Measurements from ENCODE around the gene TPSB2.

Gene TPSB2

DNA sequence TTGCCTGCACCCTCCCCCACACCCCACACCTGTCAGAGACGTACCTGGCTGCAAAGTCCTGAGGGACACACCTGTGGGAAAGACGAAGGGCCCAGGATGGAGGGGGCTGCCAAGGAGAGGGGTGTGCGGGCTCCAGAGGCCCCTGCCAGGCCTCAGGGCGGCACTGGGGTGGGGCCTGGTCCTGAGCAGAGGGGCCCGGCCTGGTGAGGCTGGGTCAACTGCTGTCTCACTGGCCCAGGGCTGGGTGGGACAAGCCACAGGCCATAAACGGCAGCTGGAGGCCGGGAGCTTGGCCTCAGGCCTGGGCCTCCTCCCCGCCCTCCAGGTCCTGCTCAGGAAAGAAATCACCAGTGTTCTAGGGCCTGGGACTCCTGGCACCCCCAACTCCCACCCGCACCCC lies 5.4 kb downstream of the TPSB2 start:
- Histone ChIP-seq H3K27me3 (replicated peaks in 2 of 5; ENCODE audit: control insufficient read depth in 4 of 5, insufficient read depth in 5 of 5, low read length in 4 of 5) (no peaks in the 10 kb centered on the region), H3K27ac (ENCODE audit: insufficient read depth in 1 of 2, low read depth in 1 of 2, low read length in 2 of 2, poor library complexity in 1 of 2, severe bottlenecking in 2 of 2) (no peak overlapping the region), H3K4me3 (ENCODE audit: control insufficient read depth in 1 of 7, extremely low read depth in 1 of 7, insufficient read depth in 4 of 7, low read depth in 2 of 7, low read length in 6 of 7) (no peak overlapping the region), H3K4me1 (ENCODE audit: control extremely low read depth in 1 of 4, control insufficient read depth in 4 of 4, insufficient read depth in 4 of 4, low read length in 3 of 4) (no peaks in the 10 kb centered on the region), H3K36me3 (ENCODE audit: control insufficient read depth in 4 of 4, insufficient read depth in 4 of 4, low read length in 3 of 4) (no peaks in the 10 kb centered on the region), H3K9me3 (ENCODE audit: control extremely low read depth in 1 of 5, control insufficient read depth in 4 of 5, insufficient read depth in 2 of 5, low read depth in 1 of 5, low read length in 4 of 5) (no peaks in the 10 kb centered on the region)
- POLR2A ChIA-PET, result no interaction called here
- WGBS (ENCODE audit: insufficient coverage), result 100% methylated on average over 6 of the region's 9 CpGs
- CTCF ChIA-PET, result no interaction called here
- DNase-seq, result no peak

DNA sequence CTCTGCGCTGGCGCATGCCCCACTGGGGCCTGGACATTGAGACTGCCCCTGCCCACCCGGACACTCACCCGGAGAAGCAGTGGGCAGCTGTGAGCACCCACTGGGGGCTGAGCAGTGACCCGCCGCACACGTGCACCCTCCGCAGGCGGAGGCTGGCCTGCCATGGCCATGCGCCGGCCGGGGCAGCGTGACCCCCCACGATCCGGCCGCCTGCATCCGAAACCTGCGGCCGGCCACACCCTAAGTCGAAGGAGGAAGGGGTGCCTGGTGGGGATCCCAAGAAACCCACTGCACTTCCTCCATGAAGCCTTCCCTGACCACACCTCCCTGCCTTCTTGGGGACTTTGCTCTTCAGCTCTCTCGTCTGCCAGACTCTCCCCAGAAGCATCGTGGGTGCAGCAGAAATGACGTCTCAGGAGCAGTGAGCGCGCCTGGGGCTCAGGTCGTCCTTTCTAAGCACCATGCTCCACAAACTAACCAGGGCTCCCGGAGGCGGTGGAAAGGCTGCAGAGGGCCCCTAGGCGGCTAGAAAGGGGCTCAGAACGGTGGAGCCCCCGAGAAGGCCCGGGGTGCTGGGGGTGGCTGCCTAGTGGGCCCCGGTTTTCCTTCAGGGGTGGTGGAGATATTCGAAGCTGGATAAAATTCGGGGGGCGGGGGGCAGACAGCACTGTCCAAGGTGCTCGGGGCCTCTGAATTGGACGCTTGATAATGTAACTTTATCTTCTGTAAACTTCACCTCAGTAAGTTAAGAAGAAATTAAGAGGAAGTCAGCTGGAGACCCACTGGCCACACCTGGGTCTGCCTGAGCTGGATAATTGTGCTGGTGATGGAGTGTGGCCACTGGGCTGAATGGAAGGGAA lies 6.4 kb downstream of the TPSB2 start:
- POLR2A ChIA-PET, result no interaction called here
- H3K36me3 ChIP-seq (ENCODE audit: control insufficient read depth in 4 of 4, insufficient read depth in 4 of 4, low read length in 3 of 4), result no peaks in the 10 kb centered on the region
- CTCF ChIA-PET, result no interaction called here
- no peaks in the 10 kb centered on the region for H3K9me3 ChIP-seq (ENCODE audit: control extremely low read depth in 1 of 5, control insufficient read depth in 4 of 5, insufficient read depth in 2 of 5, low read depth in 1 of 5, low read length in 4 of 5)
- DNase-seq, result no peak
- H3K27me3 ChIP-seq (replicated peaks in 2 of 5; ENCODE audit: control insufficient read depth in 4 of 5, insufficient read depth in 5 of 5, low read length in 4 of 5), result no peaks in the 10 kb centered on the region
- 94% methylated on average over 27 of the region's 38 CpGs for WGBS (ENCODE audit: insufficient coverage)
- H3K4me3 ChIP-seq (ENCODE audit: control insufficient read depth in 1 of 7, extremely low read depth in 1 of 7, insufficient read depth in 4 of 7, low read depth in 2 of 7, low read length in 6 of 7), result no peak overlapping the region
- no peak overlapping the region for H3K27ac ChIP-seq (ENCODE audit: insufficient read depth in 1 of 2, low read depth in 1 of 2, low read length in 2 of 2, poor library complexity in 1 of 2, severe bottlenecking in 2 of 2)
- H3K4me1 ChIP-seq (ENCODE audit: control extremely low read depth in 1 of 4, control insufficient read depth in 4 of 4, insufficient read depth in 4 of 4, low read length in 3 of 4), result no peaks in the 10 kb centered on the region

DNA sequence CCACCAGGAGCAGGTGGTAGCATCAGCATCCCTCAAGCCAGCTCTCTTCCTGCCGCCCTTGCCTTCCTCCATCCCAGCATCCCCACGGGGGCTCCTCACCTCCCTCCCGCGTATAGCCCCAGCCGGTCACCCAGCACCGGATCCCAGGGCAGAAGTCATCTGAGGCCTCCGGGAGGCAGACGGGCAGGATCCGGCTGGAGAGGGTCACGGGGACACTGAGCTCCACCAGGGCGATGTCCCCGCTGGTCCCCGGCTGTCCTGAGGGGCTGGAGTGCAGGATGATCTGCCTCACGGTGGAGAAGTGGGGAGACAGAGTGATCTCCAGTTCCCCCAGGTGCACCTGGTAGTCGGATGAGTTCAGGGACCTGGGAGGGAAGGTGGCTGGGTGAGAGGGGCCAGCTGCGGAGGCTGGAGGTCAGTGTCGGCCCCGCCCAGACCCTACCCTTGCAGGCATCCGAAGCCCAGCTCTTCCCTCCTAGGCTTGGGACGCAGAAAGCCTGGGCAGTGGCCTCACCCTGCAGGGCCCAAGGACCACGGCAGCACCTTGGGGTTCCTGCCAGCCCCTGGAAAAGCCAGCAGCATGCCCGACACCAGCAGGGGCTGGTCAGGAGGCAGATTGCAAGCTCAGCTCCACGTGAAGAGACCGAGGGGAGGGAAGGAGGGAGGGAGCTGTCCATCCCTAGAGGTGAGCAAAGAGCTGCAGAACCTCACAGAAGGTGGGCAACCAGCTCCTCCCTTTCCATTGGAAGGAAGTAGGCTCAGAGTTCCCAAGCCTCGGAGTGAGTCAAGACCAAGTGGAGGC lies 7.2 kb downstream of the TPSB2 start:
- no peaks in the 10 kb centered on the region for H3K4me1 ChIP-seq (ENCODE audit: control extremely low read depth in 1 of 4, control insufficient read depth in 4 of 4, insufficient read depth in 4 of 4, low read length in 3 of 4)
- ChIA-PET POLR2A (no interaction called here), CTCF (no interaction called here)
- no peaks in the 10 kb centered on the region for H3K27me3 ChIP-seq (replicated peaks in 2 of 5; ENCODE audit: control insufficient read depth in 4 of 5, insufficient read depth in 5 of 5, low read length in 4 of 5)
- no peak overlapping the region for H3K27ac ChIP-seq (ENCODE audit: insufficient read depth in 1 of 2, low read depth in 1 of 2, low read length in 2 of 2, poor library complexity in 1 of 2, severe bottlenecking in 2 of 2)
- H3K4me3 ChIP-seq (ENCODE audit: control insufficient read depth in 1 of 7, extremely low read depth in 1 of 7, insufficient read depth in 4 of 7, low read depth in 2 of 7, low read length in 6 of 7), result no peak overlapping the region
- no peaks in the 10 kb centered on the region for H3K36me3 ChIP-seq (ENCODE audit: control insufficient read depth in 4 of 4, insufficient read depth in 4 of 4, low read length in 3 of 4)
- 83% methylated on average over 24 of the region's 25 CpGs for WGBS (ENCODE audit: insufficient coverage)
- H3K9me3 ChIP-seq (ENCODE audit: control extremely low read depth in 1 of 5, control insufficient read depth in 4 of 5, insufficient read depth in 2 of 5, low read depth in 1 of 5, low read length in 4 of 5), result no peaks in the 10 kb centered on the region
- DNase-seq, result no peak

DNA sequence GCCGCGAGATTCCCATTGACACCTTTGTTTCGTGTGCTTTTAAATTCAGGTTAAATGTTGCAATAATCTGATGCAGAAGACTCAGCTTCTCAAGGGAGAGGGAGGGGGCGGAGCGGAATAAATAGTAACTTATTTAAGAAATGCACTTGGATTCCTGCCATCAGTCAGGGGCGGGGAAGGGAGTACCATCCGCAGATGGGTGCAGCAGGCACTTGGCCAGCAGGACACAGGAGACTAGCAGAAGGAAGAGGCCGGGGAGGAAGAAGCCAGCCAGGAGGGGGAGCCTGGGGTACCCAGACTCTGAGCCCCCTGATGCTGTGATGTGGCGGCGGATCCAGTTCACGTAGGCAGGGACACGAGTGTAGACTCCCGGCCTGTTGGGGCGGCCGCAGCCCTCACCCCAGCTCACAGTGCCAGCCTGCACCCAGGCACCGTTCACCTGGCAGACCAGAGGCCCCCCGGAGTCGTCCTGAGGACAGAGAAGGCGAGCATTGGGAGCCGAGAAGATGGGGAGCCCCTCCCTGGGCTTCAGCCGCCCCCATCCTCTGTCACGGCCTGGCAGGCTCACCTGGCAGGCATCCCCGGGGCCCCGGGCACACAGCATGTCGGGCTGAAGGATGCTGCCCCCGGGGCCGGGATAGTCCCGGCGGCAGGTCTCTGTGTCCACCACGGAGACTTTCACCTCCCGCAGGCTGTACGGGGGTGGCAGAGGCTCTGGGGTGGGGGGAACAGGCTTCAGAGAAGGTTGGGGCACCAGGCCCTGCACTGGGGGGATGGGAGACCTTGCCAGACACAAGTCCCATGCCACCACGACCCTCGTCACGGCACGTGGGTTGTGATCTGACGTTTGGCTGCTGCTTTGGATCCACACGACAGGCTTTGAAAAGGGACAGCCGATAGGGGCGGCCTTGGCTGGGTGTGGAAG lies 8.1 kb downstream of the TPSB2 start:
- POLR2A ChIA-PET, result no interaction called here

DNA sequence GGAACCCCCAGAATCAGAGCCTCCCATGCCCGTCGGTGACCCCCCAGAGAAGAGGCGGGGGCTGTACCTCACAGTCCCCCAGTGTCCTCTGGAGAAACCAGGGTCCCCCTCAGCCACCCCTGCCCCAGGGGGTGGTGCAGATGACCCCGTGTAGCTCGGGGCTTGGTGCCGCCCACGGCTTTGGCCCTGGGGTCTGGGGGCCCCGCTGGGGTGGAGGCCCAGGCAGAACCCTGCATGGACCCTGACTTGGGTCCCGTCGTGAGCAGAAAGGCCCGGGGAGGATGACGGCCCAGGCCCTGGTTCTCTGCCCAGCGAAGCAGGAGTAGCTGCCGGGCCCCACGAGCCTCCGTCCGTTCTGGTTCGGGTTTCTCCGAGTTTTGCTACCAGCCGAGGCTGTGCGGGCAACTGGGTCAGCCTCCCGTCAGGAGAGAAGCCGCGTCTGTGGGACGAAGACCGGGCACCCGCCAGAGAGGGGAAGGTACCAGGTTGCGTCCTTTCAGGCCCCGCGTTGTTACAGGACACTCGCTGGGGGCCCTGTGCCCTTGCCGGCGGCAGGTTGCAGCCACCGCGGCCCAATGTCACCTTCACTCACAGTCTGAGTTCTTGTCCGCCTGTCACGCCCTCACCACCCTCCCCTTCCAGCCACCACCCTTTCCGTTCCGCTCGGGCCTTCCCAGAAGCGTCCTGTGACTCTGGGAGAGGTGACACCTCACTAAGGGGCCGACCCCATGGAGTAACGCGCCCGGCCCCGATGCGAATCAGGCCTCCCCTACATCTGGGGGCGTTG lies 8.9 kb downstream of the TPSB2 start:
- Histone ChIP-seq H3K36me3 (ENCODE audit: control insufficient read depth in 4 of 4, insufficient read depth in 4 of 4, low read length in 3 of 4) (no peaks in the 10 kb centered on the region), H3K9me3 (ENCODE audit: control extremely low read depth in 1 of 5, control insufficient read depth in 4 of 5, insufficient read depth in 2 of 5, low read depth in 1 of 5, low read length in 4 of 5) (no peaks in the 10 kb centered on the region), H3K4me3 (ENCODE audit: control insufficient read depth in 1 of 7, extremely low read depth in 1 of 7, insufficient read depth in 4 of 7, low read depth in 2 of 7, low read length in 6 of 7) (no peak overlapping the region), H3K27me3 (replicated peaks in 2 of 5; ENCODE audit: control insufficient read depth in 4 of 5, insufficient read depth in 5 of 5, low read length in 4 of 5) (no peaks in the 10 kb centered on the region), H3K27ac (ENCODE audit: insufficient read depth in 1 of 2, low read depth in 1 of 2, low read length in 2 of 2, poor library complexity in 1 of 2, severe bottlenecking in 2 of 2) (no peak overlapping the region), H3K4me1 (ENCODE audit: control extremely low read depth in 1 of 4, control insufficient read depth in 4 of 4, insufficient read depth in 4 of 4, low read length in 3 of 4) (no peaks in the 10 kb centered on the region)
- no peak for DNase-seq
- CTCF ChIA-PET, result no interaction called here
- POLR2A ChIA-PET, result no interaction called here
- 91% methylated on average over 47 of the region's 48 CpGs for WGBS (ENCODE audit: insufficient coverage)

More for the DNA sequence above, 8.1 kb downstream of the TPSB2 start:
- Histone ChIP-seq H3K9me3 (ENCODE audit: control extremely low read depth in 1 of 5, control insufficient read depth in 4 of 5, insufficient read depth in 2 of 5, low read depth in 1 of 5, low read length in 4 of 5) (no peaks in the 10 kb centered on the region), H3K36me3 (ENCODE audit: control insufficient read depth in 4 of 4, insufficient read depth in 4 of 4, low read length in 3 of 4) (no peaks in the 10 kb centered on the region), H3K27me3 (replicated peaks in 2 of 5; ENCODE audit: control insufficient read depth in 4 of 5, insufficient read depth in 5 of 5, low read length in 4 of 5) (no peaks in the 10 kb centered on the region), H3K4me3 (ENCODE audit: control insufficient read depth in 1 of 7, extremely low read depth in 1 of 7, insufficient read depth in 4 of 7, low read depth in 2 of 7, low read length in 6 of 7) (no peak overlapping the region), H3K27ac (ENCODE audit: insufficient read depth in 1 of 2, low read depth in 1 of 2, low read length in 2 of 2, poor library complexity in 1 of 2, severe bottlenecking in 2 of 2) (no peak overlapping the region), H3K4me1 (ENCODE audit: control extremely low read depth in 1 of 4, control insufficient read depth in 4 of 4, insufficient read depth in 4 of 4, low read length in 3 of 4) (no peaks in the 10 kb centered on the region)
- CTCF ChIA-PET, result no interaction called here
- DNase-seq, result no peak
- 86% methylated on average over 37 of the region's 40 CpGs for WGBS (ENCODE audit: insufficient coverage)

DNA sequence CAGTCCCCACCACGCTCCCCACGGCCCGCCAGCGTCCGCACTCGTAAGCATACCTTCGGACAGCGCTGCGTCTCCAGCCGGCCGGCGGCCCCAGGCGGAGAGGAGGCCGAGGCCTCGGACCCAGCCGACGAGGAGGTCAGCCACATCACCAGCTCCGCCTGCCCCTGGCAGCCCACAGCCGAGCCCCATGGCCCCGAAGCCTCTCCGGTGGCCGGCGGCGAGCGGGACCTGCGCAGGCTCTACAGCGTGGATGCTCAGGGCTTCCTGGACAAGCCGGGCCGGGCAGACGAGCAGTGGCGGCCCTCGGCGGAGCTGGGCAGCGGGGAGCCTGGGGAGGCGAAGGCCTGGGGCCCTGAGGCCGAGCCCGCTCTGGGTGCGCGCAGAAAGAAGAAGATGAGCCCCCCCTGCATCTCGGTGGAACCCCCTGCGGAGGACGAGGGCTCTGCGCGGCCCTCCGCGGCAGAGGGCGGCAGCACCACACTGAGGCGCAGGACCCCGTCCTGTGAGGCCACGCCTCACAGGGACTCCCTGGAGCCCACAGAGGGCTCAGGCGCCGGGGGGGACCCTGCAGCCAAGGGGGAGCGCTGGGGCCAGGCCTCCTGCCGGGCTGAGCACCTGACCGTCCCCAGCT lies 9.8 kb downstream of the TPSB2 start:
- no peak overlapping the region for H3K4me3 ChIP-seq (ENCODE audit: control insufficient read depth in 1 of 7, extremely low read depth in 1 of 7, insufficient read depth in 4 of 7, low read depth in 2 of 7, low read length in 6 of 7)
- no peak for DNase-seq
- H3K27me3 ChIP-seq (replicated peaks in 2 of 5; ENCODE audit: control insufficient read depth in 4 of 5, insufficient read depth in 5 of 5, low read length in 4 of 5), result no peaks in the 10 kb centered on the region
- CTCF ChIA-PET, result interaction anchor here (1.2 kb wide), 1 partner anchor 12 kb away, joined by 4 read pairs; no protein-coding TSS in a partner anchor
- no peaks in the 10 kb centered on the region for H3K36me3 ChIP-seq (ENCODE audit: control insufficient read depth in 4 of 4, insufficient read depth in 4 of 4, low read length in 3 of 4)
- 94% methylated on average over 48 of the region's 55 CpGs for WGBS (ENCODE audit: insufficient coverage)
- no peaks in the 10 kb centered on the region for H3K9me3 ChIP-seq (ENCODE audit: control extremely low read depth in 1 of 5, control insufficient read depth in 4 of 5, insufficient read depth in 2 of 5, low read depth in 1 of 5, low read length in 4 of 5)
- POLR2A ChIA-PET, result no interaction called here
- no peak overlapping the region for H3K27ac ChIP-seq (ENCODE audit: insufficient read depth in 1 of 2, low read depth in 1 of 2, low read length in 2 of 2, poor library complexity in 1 of 2, severe bottlenecking in 2 of 2)
- H3K4me1 ChIP-seq (ENCODE audit: control extremely low read depth in 1 of 4, control insufficient read depth in 4 of 4, insufficient read depth in 4 of 4, low read length in 3 of 4), result no peaks in the 10 kb centered on the region

Measured in common myeloid progenitor, CD34-positive (primary cell).